Osteoblast (primary cell): ENCODE data around the gene HSFX2. TPM values are rescaled to one million over a fixed set of nuclear protein-coding genes. Genes with fewer than 3 reads are reported as not detected.
"Not testable (repeated sequence)": the region's sequence is repeated elsewhere in the genome, so short reads cannot be mapped to it uniquely, and the experiment has no call there.

ENCODE experiments used
- DNase-seq: peaks from one replicate; pipeline ENCODE4 v3.0.0; 2011; ENCODE audit warnings: low spot score, mixed read lengths; ENCODE audit not compliant: insufficient read length; ENCODE audit errors: missing footprints
- H2AFZ ChIP-seq: 2 replicates; pipeline ENCODE4 v1.6.0; 2011; ENCODE audit warnings: mild to moderate bottlenecking, low read length
- H3K27ac ChIP-seq: 2 replicates; pipeline ENCODE4 v1.5.1; 2011; ENCODE audit warnings: mild to moderate bottlenecking, low read depth, low read length, moderate library complexity
- H3K27me3 ChIP-seq: 2 replicates; pipeline ENCODE4 v1.6.0; 2012; ENCODE audit warnings: mild to moderate bottlenecking, control low read depth, inconsistent platforms, low read length, moderate library complexity; ENCODE audit not compliant: insufficient read depth
- H3K36me3 ChIP-seq: 2 replicates; pipeline ENCODE4 v1.5.1; 2011; ENCODE audit warnings: mild to moderate bottlenecking, low read length, control low read depth, moderate library complexity; ENCODE audit not compliant: insufficient read depth
- H3K4me1 ChIP-seq: 2 replicates; pipeline ENCODE4 v1.5.1; 2011; ENCODE audit warnings: mild to moderate bottlenecking, low read length, control low read depth, moderate library complexity; ENCODE audit not compliant: insufficient read depth
- H3K4me2 ChIP-seq: 2 replicates; pipeline ENCODE4 v1.6.0; 2011; ENCODE audit warnings: mild to moderate bottlenecking, low read length; ENCODE audit not compliant: insufficient read depth
- H3K4me3 ChIP-seq: fragments of 200-600 bp; sonication (generic); 3 replicates; pipeline ENCODE4 v1.5.1; 2012; ENCODE audit warnings: mild to moderate bottlenecking, low read length, inconsistent platforms; ENCODE audit not compliant: insufficient read depth
- H3K79me2 ChIP-seq: 2 replicates; pipeline ENCODE4 v1.6.0; 2012; ENCODE audit warnings: mild to moderate bottlenecking, low read length, control low read depth, inconsistent platforms; ENCODE audit not compliant: insufficient read depth
- H3K9me3 ChIP-seq: 2 replicates; pipeline ENCODE4 v1.5.1; 2011; ENCODE audit warnings: low read depth, low read length, control low read depth
- H4K20me1 ChIP-seq: 2 replicates; pipeline ENCODE4 v1.6.0; 2012; ENCODE audit warnings: mild to moderate bottlenecking, low read length, control low read depth; ENCODE audit not compliant: insufficient read depth
- CTCF ChIP-seq: IDR thresholded peaks from 2 replicates; pipeline ENCODE4 v1.5.1; 2011; ENCODE audit warnings: mild to moderate bottlenecking, low read depth, low read length, moderate library complexity; ENCODE audit errors: extremely low read depth
- total RNA-seq: library from RNA; depleted of rRNA; stranded (reverse); fragments of >200 nt; gene quantifications from 2 replicates; pipeline ENCODE4 v1.2.3, GENCODE V29; 2012

Gene HSFX2
- total RNA-seq, 1 donor = 0.36 TPM

- DNase-seq = no peak
- Histone ChIP-seq H3K36me3 (no peaks in the 10 kb centered on the region), H3K27me3 (peaks cover 2% of the 10 kb centered on the region), H4K20me1 (no peaks in the 10 kb centered on the region), H2AFZ (no peak overlapping the region), H3K79me2 (no peaks in the 10 kb centered on the region), H3K27ac (no peak overlapping the region), H3K4me3 (no peak overlapping the region), H3K9me3 (no peaks in the 10 kb centered on the region), H3K4me1 (no peaks in the 10 kb centered on the region), H3K4me2 (no peak overlapping the region)
- no peak for TF ChIP-seq CTCF
Observed at GRCh38 chrX:149567621-149568417, 27.3 kb downstream of the HSFX2 start.

GRCh38 chrX:149563359-149563758 is 31.8 kb downstream of the HSFX2 start:
- H3K4me2 ChIP-seq = no peak overlapping the region
- H2AFZ ChIP-seq = no peak overlapping the region
- no peak for DNase-seq
- no peaks in the 10 kb centered on the region for H3K4me1 ChIP-seq
- no peaks in the 10 kb centered on the region for H4K20me1 ChIP-seq
- no peak for TF ChIP-seq CTCF
- no peaks in the 10 kb centered on the region for H3K9me3 ChIP-seq
- H3K4me3 ChIP-seq = no peak overlapping the region
- no peaks in the 10 kb centered on the region for H3K36me3 ChIP-seq
- H3K27me3 ChIP-seq = no peaks in the 10 kb centered on the region
- no peak overlapping the region for H3K27ac ChIP-seq
- H3K79me2 ChIP-seq = no peaks in the 10 kb centered on the region

- H3K79me2 ChIP-seq, H3K4me3 ChIP-seq, H3K27ac ChIP-seq, H4K20me1 ChIP-seq, H3K9me3 ChIP-seq, H3K4me1 ChIP-seq, H3K27me3 ChIP-seq, DNase-seq, H2AFZ ChIP-seq, H3K36me3 ChIP-seq, H3K4me2 ChIP-seq: not testable (repeated sequence)
Observed at GRCh38 chrX:149555251-149555650, 39.9 kb downstream of the HSFX2 start.

- not testable (repeated sequence) for H3K4me2 ChIP-seq, H2AFZ ChIP-seq, H3K36me3 ChIP-seq, H3K27ac ChIP-seq, H4K20me1 ChIP-seq, H3K4me3 ChIP-seq, H3K27me3 ChIP-seq, H3K79me2 ChIP-seq, DNase-seq, H3K4me1 ChIP-seq, H3K9me3 ChIP-seq
Observed at GRCh38 chrX:149551939-149552248, 43.2 kb downstream of the HSFX2 start.

GRCh38 chrX:149551245-149551938 is 43.7 kb downstream of the HSFX2 start:
- not testable (repeated sequence) for H3K79me2 ChIP-seq, H3K9me3 ChIP-seq, H4K20me1 ChIP-seq, DNase-seq, H3K27me3 ChIP-seq, H3K36me3 ChIP-seq, H3K4me1 ChIP-seq, H3K27ac ChIP-seq, H2AFZ ChIP-seq, H3K4me2 ChIP-seq, H3K4me3 ChIP-seq

GRCh38 chrX:149550454-149550853 is 44.7 kb downstream of the HSFX2 start:
- not testable (repeated sequence) for H3K4me1 ChIP-seq, H3K4me2 ChIP-seq, H3K79me2 ChIP-seq, H3K27me3 ChIP-seq, H3K9me3 ChIP-seq, H3K27ac ChIP-seq, H3K36me3 ChIP-seq, H2AFZ ChIP-seq, H4K20me1 ChIP-seq, H3K4me3 ChIP-seq, DNase-seq

GRCh38 chrX:149549701-149550100 is 45.4 kb downstream of the HSFX2 start, which contains the start of gene HSFX3:
HSFX3 (minus strand) TSS chrX:149549924; CDS start chrX:149549852, 72 bp downstream.
- not testable (repeated sequence) for H3K27me3 ChIP-seq, H3K36me3 ChIP-seq, DNase-seq, H4K20me1 ChIP-seq, H3K4me2 ChIP-seq, H3K79me2 ChIP-seq, H3K4me1 ChIP-seq, H3K4me3 ChIP-seq, H2AFZ ChIP-seq, H3K27ac ChIP-seq, H3K9me3 ChIP-seq
